ENCODE data around the gene MARK3.
A peak's percentile ranks its signal among the peaks of the same experiment; 100 is the strongest.

Gene MARK3

DNA sequence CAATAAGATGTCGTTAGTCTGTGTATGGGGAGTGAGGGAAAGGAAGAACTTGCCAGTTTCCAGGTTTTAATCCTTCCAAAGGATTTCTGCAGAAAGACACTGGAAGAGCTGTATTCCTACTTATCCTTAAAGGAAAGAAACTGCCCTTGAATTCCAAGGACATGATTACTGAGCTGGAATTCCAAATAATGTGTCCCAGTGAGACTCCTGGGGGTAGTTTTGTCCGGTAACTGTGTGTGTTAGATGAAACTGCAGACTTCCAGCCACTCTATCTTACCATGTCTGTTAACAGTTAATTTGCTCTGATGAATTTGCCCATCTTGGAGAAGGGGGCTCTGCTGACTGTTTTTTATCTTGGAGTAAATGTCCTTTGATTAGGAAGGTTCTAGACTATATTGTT, 104.4 kb downstream of the MARK3 start:
- Histone ChIP-seq H3K27ac (replicated peaks) (no peak overlapping the region), H3K4me3 (replicated peaks; ENCODE audit: insufficient read depth, low read length) (no peak overlapping the region), H3K27me3 (ENCODE audit: insufficient read depth, poor library complexity, severe bottlenecking) (no peaks in the 10 kb centered on the region)
- TF ChIP-seq GABPA (IDR thresholded peaks at IDR 0.05; ENCODE audit: low read depth), result no peak
- no peak for TF ChIP-seq SPI1 (IDR thresholded peaks at IDR 0.05; ENCODE audit: borderline replicate concordance, low read depth)
- TF ChIP-seq POLR2AphosphoS5 (IDR thresholded peaks at IDR 0.05; ENCODE audit: low read depth), result no peak
- TF ChIP-seq, protein P1, sequence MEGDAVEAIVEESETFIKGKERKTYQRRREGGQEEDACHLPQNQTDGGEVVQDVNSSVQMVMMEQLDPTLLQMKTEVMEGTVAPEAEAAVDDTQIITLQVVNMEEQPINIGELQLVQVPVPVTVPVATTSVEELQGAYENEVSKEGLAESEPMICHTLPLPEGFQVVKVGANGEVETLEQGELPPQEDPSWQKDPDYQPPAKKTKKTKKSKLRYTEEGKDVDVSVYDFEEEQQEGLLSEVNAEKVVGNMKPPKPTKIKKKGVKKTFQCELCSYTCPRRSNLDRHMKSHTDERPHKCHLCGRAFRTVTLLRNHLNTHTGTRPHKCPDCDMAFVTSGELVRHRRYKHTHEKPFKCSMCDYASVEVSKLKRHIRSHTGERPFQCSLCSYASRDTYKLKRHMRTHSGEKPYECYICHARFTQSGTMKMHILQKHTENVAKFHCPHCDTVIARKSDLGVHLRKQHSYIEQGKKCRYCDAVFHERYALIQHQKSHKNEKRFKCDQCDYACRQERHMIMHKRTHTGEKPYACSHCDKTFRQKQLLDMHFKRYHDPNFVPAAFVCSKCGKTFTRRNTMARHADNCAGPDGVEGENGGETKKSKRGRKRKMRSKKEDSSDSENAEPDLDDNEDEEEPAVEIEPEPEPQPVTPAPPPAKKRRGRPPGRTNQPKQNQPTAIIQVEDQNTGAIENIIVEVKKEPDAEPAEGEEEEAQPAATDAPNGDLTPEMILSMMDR (IDR thresholded peaks at IDR 0.05; ENCODE audit: insufficient read depth, low read length), result no peak
- TF ChIP-seq, protein P2, sequence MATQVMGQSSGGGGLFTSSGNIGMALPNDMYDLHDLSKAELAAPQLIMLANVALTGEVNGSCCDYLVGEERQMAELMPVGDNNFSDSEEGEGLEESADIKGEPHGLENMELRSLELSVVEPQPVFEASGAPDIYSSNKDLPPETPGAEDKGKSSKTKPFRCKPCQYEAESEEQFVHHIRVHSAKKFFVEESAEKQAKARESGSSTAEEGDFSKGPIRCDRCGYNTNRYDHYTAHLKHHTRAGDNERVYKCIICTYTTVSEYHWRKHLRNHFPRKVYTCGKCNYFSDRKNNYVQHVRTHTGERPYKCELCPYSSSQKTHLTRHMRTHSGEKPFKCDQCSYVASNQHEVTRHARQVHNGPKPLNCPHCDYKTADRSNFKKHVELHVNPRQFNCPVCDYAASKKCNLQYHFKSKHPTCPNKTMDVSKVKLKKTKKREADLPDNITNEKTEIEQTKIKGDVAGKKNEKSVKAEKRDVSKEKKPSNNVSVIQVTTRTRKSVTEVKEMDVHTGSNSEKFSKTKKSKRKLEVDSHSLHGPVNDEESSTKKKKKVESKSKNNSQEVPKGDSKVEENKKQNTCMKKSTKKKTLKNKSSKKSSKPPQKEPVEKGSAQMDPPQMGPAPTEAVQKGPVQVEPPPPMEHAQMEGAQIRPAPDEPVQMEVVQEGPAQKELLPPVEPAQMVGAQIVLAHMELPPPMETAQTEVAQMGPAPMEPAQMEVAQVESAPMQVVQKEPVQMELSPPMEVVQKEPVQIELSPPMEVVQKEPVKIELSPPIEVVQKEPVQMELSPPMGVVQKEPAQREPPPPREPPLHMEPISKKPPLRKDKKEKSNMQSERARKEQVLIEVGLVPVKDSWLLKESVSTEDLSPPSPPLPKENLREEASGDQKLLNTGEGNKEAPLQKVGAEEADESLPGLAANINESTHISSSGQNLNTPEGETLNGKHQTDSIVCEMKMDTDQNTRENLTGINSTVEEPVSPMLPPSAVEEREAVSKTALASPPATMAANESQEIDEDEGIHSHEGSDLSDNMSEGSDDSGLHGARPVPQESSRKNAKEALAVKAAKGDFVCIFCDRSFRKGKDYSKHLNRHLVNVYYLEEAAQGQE (IDR thresholded peaks at IDR 0.05; ENCODE audit: insufficient replicate concordance, low read depth), result no peak
- DNase-seq (ENCODE audit: low read depth in 1 of 2, low spot score in 1 of 2), result no peak

DNA sequence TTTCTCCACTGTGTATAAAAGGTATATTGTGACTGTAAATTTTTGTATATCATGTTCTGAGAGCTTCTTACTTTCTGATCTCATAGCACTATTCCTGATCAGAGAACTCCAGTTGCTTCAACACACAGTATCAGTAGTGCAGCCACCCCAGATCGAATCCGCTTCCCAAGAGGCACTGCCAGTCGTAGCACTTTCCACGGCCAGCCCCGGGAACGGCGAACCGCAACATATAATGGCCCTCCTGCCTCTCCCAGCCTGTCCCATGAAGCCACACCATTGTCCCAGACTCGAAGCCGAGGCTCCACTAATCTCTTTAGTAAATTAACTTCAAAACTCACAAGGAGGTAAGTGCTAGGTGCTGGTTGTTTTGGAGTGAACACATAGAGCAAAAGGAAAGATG, 106.5 kb downstream of the MARK3 start:
- Histone ChIP-seq H3K27me3 (ENCODE audit: insufficient read depth, poor library complexity, severe bottlenecking) (no peaks in the 10 kb centered on the region), H3K4me3 (replicated peaks; ENCODE audit: insufficient read depth, low read length) (no peak overlapping the region), H3K27ac (replicated peaks) (peak overlapping the region; percentile 29; the same call in 1 of the 2 replicates)
- TF ChIP-seq POLR2AphosphoS5 (IDR thresholded peaks at IDR 0.05; ENCODE audit: low read depth), result no peak
- TF ChIP-seq, protein P2 (IDR thresholded peaks at IDR 0.05; ENCODE audit: insufficient replicate concordance, low read depth), result no peak
- TF ChIP-seq, protein P1 (IDR thresholded peaks at IDR 0.05; ENCODE audit: insufficient read depth, low read length), result no peak
- no peak for TF ChIP-seq SPI1 (IDR thresholded peaks at IDR 0.05; ENCODE audit: borderline replicate concordance, low read depth)
- no peak for TF ChIP-seq GABPA (IDR thresholded peaks at IDR 0.05; ENCODE audit: low read depth)
- DNase-seq (ENCODE audit: low read depth in 1 of 2, low spot score in 1 of 2), result no peak

DNA sequence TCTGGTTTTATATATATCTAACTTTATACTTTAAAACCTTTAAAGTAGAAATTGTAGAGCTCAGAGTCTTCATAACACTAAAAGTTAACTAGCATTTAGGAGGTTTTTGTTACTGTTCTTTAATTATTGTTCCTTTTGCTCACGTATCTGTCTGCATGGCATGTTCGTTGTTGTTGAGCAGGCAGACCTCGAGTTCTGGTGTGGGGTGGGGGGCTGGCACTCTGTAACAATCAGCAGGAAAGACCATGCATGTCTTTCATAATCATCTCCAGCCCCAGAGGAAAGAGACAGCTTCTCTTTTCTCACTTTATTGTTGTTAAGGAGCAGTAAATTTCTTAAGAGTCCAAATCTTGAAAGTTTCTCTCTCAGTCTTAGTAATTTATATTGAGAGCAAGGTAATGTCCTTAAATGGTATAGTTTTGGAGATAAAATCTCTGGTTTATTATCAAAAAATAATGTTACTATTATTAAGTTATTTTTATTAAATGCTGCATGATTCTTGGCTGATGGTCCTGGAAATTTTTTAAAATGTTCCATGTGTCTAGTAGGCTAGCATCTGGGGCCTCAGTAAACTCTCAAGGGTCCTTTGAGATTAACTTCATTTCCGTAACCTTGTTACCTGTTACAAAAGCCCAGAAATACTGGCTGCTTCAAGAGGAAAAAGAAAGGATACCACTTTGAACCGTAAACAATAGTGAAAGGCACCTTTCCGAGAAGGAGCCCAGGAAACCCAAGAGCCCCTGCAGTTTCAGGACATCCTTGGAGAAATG, 107.1 kb downstream of the MARK3 start:
- H3K27me3 ChIP-seq (ENCODE audit: insufficient read depth, poor library complexity, severe bottlenecking), result no peaks in the 10 kb centered on the region
- TF ChIP-seq POLR2AphosphoS5 (IDR thresholded peaks at IDR 0.05; ENCODE audit: low read depth), result no peak
- TF ChIP-seq SPI1 (IDR thresholded peaks at IDR 0.05; ENCODE audit: borderline replicate concordance, low read depth), result no peak
- TF ChIP-seq, protein P2 (IDR thresholded peaks at IDR 0.05; ENCODE audit: insufficient replicate concordance, low read depth), result no peak
- TF ChIP-seq GABPA (IDR thresholded peaks at IDR 0.05; ENCODE audit: low read depth), result no peak
- TF ChIP-seq, protein P1 (IDR thresholded peaks at IDR 0.05; ENCODE audit: insufficient read depth, low read length), result no peak
- no peak overlapping the region for H3K4me3 ChIP-seq (replicated peaks; ENCODE audit: insufficient read depth, low read length)
- H3K27ac ChIP-seq (replicated peaks), result peak overlapping the region; percentile 29; the same call in 1 of the 2 replicates
- DNase-seq (ENCODE audit: low read depth in 1 of 2, low spot score in 1 of 2), result peak in 1 of 2 experiments; percentile 17

Measured in HL-60 (cell line).